Activated T-helper 1 cell treated with anti-CD3 and anti-CD28 coated beads, Interleukin-12 subunit alpha, Interleukin-12 subunit beta, Interleukin-2, Interleukin-4 antibody, amounts not matched to agents 30 ng/mL and 10 ng/mL and 1 ng/mL, durations not matched to agents 14 hours and 24 hours and 36 hours (primary cell): Measurements from ENCODE around the gene SERPINA3. TPM values are rescaled to one million over a fixed set of nuclear protein-coding genes. Genes with fewer than 3 reads are reported as not detected.

Experiments used
- DNase-seq: peaks from one replicate; pipeline ENCODE4 v3.0.0; 2021; ENCODE audit warnings: low spot score
- H3K27ac Mint-ChIP-seq: one replicate; pipeline ENCODE4 v1.8.0; 2021; ENCODE audit warnings: mild to moderate bottlenecking, mixed read lengths
- H3K27me3 Mint-ChIP-seq: one replicate; pipeline ENCODE4 v1.8.0; 2022; ENCODE audit warnings: mild to moderate bottlenecking, moderate library complexity, mixed read lengths; ENCODE audit not compliant: insufficient read depth
- H3K36me3 Mint-ChIP-seq: one replicate; pipeline ENCODE4 v1.8.0; 2021; ENCODE audit warnings: low read depth, mixed read lengths
- H3K4me1 Mint-ChIP-seq: one replicate; pipeline ENCODE4 v1.8.0; 2021; ENCODE audit warnings: low read depth, mixed read lengths
- H3K4me3 Mint-ChIP-seq: one replicate; pipeline ENCODE4 v1.8.0; 2021; ENCODE audit warnings: mild to moderate bottlenecking, moderate library complexity, mixed read lengths
- H3K9me3 Mint-ChIP-seq: one replicate; pipeline ENCODE4 v1.8.0; 2021; ENCODE audit warnings: mixed read lengths
- intact Hi-C: fragments of 100-400 bp; cut with micrococcal nuclease; formaldehyde crosslinking; loops from one replicate; pipeline ENCODE4 v1.15.1; 2024
- total RNA-seq: library from RNA; stranded (reverse); gene quantifications from 2 replicates; pipeline ENCODE4 v1.2.3, GENCODE V29; 2022

Gene SERPINA3
- total RNA-seq, 1 donor from 2014 or later: not detected

DNA sequence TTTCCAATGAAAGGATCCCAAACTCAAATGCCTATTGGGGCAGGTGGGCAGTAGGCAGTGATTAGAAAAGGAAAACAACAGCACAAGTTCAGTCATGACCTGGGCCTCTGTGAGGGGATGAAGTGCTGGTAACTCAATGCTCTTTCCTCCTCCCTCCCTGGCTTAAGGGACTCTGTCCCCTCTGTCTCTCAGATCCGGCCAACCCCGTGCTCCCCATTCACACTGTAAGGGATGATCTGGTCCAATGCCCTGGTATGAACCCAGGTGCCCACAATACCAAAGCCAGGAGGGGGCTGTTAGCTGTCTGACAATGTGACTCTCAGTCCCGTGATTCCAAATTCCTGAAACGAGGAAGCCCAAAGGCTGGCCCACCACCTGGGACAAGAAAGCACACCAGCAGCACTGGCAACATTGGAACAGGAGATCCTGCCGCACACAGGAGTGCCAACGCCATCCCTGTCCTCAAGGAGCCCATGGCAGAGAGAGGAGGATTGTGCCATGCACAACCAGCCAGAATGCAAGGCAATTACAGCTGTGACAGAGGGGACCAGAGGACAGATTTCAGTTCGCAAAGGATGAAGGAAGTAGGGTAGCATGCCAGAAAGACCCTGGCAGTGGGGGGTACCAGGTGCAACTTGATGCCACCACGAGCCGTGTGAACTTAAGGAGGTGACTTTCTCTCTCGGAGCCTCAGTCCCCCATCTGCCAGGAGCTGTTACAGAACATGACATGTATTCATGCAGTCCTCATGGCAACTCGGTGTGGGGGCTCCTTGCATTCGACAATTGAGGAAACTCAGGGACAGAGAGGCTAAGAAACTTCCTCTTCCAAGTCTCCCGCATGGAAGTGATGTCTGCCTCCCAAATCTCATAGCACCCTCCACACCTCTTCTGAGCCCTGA is 37.6 kb downstream of the SERPINA3 start:
- no peaks in the 10 kb centered on the region for H3K9me3 Mint-ChIP-seq
- no peaks in the 10 kb centered on the region for H3K27me3 Mint-ChIP-seq
- intact Hi-C loops: no loop called here
- no peak overlapping the region for H3K4me3 Mint-ChIP-seq
- H3K27ac Mint-ChIP-seq: no peak overlapping the region
- H3K4me1 Mint-ChIP-seq: no peaks in the 10 kb centered on the region
- no peak for DNase-seq
- no peaks in the 10 kb centered on the region for H3K36me3 Mint-ChIP-seq

DNA sequence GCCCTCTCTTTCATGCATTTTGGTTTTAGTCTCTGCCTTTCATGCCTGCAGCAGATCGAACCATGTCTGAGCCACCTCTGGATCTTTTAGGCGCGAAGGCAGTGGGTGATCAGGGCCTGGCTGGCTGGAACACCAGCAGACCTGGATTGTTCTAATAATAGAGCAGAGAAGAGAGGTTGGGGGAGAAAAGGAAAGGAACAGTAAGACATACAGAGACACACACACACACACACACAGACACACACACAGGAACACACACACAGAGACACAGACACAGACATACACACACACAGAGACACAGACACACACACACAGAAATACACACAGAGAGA is 38.2 kb downstream of the SERPINA3 start:
- H3K9me3 Mint-ChIP-seq: no peaks in the 10 kb centered on the region
- no peak for DNase-seq
- no peaks in the 10 kb centered on the region for H3K4me1 Mint-ChIP-seq
- no peak overlapping the region for H3K4me3 Mint-ChIP-seq
- no peak overlapping the region for H3K27ac Mint-ChIP-seq
- intact Hi-C loops: no loop called here
- H3K27me3 Mint-ChIP-seq: no peaks in the 10 kb centered on the region
- H3K36me3 Mint-ChIP-seq: no peaks in the 10 kb centered on the region

DNA sequence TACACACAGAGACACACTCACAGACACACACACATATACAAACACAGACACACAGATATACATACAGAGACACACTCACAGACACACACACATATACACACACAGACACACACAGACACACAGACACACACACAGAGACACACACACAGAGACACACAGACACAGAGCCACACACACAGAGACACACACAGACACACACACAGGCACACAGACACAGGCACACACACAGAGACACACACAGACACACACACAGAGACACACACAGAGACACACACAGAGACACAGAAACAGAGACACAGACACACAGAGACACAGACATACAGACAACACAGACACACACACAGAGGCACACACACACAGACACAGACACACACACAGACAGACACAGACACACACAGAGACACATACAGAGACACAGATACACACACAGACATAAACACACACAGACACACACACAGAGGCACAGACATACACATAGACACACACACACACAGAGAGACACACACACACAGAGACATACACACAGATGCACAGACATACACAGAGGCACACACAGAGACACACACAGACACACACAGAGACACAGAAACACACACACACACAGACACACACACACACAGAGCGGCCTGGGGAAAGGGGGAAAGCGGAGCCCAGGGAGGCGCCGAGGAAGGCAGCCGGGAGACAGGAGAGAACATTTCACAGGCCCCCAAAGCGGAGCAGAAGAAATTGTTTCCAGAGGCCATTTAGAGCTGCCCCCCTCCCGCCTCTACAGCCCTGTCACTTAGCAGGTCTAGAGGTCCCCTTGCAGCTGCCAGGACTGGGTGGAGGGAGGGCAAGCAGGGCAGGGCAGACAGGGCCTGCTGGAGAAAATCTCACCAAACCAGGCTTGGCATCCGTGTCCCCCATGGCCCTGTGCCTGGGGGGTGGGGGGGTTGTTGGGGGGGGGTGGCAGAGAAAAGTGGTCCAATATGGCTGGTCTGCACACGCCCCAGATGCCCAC is 38.9 kb downstream of the SERPINA3 start:
- H3K27me3 Mint-ChIP-seq: no peaks in the 10 kb centered on the region
- no peak overlapping the region for H3K4me3 Mint-ChIP-seq
- no peaks in the 10 kb centered on the region for H3K36me3 Mint-ChIP-seq
- DNase-seq: no peak
- no peak overlapping the region for H3K27ac Mint-ChIP-seq
- intact Hi-C loops: no loop called here
- H3K9me3 Mint-ChIP-seq: no peaks in the 10 kb centered on the region
- H3K4me1 Mint-ChIP-seq: no peaks in the 10 kb centered on the region

DNA sequence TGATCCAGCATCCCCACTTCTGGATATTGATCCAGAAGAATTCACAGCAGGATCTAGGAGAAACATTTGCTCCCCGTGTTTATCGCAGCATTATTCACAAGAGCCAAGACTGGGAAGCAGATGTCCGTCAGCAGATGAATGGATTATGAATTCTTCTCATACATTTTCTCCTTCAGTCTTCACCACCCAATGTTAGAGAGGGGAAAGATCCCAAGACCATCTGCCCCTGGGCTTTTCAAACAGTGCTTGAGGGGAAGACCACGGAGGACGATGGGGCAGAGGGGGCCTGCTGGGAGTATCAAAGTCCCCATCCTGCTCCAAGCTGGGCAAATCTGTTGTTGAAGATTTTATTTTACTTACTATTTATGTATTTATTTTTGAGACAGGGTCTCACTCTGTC is 41.1 kb downstream of the SERPINA3 start:
- Mint-ChIP-seq H3K4me3 (no peak overlapping the region), H3K9me3 (no peaks in the 10 kb centered on the region), H3K4me1 (no peaks in the 10 kb centered on the region), H3K27ac (no peak overlapping the region), H3K27me3 (no peaks in the 10 kb centered on the region), H3K36me3 (no peaks in the 10 kb centered on the region)
- DNase-seq: no peak
- intact Hi-C loops: no loop called here

DNA sequence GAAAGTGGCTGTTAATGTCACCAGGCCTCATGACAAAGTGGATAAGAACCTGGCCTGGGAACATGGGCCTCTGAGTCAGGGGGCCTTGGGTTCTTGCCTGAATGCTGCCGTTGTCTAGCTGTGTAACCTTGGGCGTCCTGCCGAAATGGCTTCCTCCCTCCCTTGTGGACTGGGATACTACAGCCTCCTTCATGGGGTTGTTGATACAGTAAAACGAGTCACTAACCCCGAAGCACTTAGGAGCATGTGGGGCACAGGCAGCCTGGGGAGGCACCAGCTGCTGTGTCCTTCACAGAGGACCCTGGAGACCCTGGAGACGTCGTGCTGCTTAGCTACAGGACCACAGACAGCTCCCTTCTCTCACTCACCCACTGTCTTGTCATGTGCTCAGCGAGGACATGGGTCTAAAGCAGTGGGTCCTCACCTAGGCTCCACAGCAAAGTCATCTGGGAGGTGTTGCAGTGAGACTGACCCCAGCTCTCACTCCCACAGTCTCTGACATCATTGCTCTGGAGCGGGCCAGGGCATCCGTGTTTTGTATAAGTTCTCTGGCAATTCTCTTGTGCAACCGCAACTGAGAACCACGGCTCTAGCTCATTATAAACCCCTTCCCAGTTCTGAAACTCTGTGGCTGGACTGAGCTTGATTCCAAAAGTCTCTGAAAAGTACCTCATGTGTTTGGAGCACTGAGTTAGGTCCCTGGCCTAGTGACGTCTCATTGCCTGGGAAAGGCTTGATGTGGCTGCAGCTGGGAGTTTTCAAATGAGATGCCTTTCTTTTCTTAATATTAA is 42.1 kb downstream of the SERPINA3 start:
- Mint-ChIP-seq H3K4me3 (no peak overlapping the region), H3K36me3 (no peaks in the 10 kb centered on the region), H3K27me3 (no peaks in the 10 kb centered on the region), H3K9me3 (no peaks in the 10 kb centered on the region), H3K4me1 (no peaks in the 10 kb centered on the region), H3K27ac (no peak overlapping the region)
- intact Hi-C loops: no loop called here
- no peak for DNase-seq

DNA sequence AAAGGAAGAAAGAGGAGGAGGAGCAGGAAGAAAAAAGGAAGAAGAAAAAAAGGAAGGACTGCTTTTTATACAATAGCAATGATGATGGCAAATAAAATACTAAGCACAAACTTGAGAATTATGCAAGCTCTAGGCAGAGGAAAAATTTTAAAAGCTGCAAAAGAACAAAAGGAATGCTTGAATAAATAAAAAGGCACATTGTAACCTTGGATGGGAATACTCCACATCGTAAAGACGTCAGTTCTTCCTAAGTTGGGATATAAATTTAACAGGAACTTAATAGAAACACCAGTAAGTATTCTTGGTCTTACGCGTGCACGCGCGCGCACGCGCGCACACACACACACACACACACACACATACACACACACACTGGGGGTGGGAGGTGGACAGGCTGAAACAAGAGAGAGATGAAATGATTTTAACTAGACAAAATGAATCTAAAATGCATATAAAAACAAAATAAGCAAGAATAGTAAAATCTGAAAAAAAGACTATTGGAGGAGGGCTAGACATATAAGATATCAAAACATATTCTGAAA is 43.0 kb downstream of the SERPINA3 start:
- intact Hi-C loops: no loop called here
- Mint-ChIP-seq H3K9me3 (no peaks in the 10 kb centered on the region), H3K27me3 (no peaks in the 10 kb centered on the region), H3K27ac (no peak overlapping the region), H3K36me3 (no peaks in the 10 kb centered on the region), H3K4me3 (no peak overlapping the region), H3K4me1 (no peaks in the 10 kb centered on the region)
- no peak for DNase-seq

DNA sequence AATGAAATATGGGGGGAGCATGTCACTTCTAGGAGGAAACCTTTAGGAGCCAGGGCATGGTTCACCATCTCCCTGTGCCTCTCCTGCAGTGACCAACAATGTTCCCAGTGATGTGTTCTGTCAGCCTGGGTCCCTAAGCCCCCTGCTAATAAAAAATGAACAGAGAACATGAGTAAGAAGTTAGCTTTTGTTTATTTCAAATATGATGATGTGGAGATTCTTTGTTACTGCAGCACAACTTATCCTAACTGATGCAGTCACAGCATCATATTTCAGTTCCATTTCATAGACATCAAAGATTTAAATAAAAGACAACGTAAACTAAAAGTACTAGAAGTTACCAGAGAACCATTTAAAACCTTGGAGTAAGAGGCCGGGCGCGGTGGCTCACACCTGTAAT is 43.9 kb downstream of the SERPINA3 start:
- H3K27ac Mint-ChIP-seq: no peak overlapping the region
- H3K4me1 Mint-ChIP-seq: no peaks in the 10 kb centered on the region
- no peaks in the 10 kb centered on the region for H3K27me3 Mint-ChIP-seq
- no peaks in the 10 kb centered on the region for H3K9me3 Mint-ChIP-seq
- no peak overlapping the region for H3K4me3 Mint-ChIP-seq
- intact Hi-C loops: no loop called here
- H3K36me3 Mint-ChIP-seq: no peaks in the 10 kb centered on the region
- no peak for DNase-seq

DNA sequence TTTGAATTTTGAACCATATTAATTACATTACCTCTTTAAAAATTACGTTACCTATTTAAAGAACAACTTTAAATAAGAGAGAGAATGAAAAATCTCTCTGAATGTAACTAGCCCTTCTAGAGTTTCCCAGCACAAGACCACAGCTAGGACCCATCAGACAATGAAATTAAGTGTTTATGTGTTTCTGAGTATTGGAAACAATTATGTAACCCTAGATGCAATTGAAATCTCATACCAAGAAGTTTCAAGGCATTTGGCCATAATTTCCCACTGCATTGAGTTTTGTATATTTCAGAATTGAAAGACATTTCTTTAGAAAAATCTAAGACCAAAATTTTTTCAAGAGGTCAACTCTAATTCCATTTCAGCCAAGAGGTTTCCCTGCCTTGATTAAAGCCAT is 47.1 kb downstream of the SERPINA3 start:
- Mint-ChIP-seq H3K36me3 (no peaks in the 10 kb centered on the region), H3K27me3 (no peaks in the 10 kb centered on the region), H3K9me3 (no peaks in the 10 kb centered on the region), H3K4me1 (no peaks in the 10 kb centered on the region), H3K27ac (no peak overlapping the region), H3K4me3 (no peak overlapping the region)
- intact Hi-C loops: no loop called here
- DNase-seq: no peak

DNA sequence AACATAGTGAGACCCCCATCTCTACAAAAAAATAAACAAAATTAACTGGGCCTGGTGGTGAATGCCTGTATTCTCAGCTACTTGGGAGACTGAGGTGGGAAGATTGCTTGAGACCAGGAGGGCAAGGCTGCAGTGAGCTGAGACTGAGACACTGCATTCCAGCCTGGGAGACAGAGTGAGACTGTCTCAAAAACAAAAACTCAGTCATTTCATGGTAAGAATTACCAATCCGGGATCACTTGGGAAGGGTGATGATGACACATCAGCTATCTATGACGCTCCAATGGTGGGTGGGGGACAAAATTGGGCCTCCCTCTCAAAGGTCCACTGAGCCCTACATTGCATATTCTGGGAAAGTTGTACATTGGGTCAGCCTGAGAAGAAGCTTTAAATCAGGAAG is 47.7 kb downstream of the SERPINA3 start:
- no peaks in the 10 kb centered on the region for H3K4me1 Mint-ChIP-seq
- no peak overlapping the region for H3K4me3 Mint-ChIP-seq
- H3K36me3 Mint-ChIP-seq: no peaks in the 10 kb centered on the region
- no peak for DNase-seq
- intact Hi-C loops: no loop called here
- no peaks in the 10 kb centered on the region for H3K9me3 Mint-ChIP-seq
- no peaks in the 10 kb centered on the region for H3K27me3 Mint-ChIP-seq
- H3K27ac Mint-ChIP-seq: no peak overlapping the region

DNA sequence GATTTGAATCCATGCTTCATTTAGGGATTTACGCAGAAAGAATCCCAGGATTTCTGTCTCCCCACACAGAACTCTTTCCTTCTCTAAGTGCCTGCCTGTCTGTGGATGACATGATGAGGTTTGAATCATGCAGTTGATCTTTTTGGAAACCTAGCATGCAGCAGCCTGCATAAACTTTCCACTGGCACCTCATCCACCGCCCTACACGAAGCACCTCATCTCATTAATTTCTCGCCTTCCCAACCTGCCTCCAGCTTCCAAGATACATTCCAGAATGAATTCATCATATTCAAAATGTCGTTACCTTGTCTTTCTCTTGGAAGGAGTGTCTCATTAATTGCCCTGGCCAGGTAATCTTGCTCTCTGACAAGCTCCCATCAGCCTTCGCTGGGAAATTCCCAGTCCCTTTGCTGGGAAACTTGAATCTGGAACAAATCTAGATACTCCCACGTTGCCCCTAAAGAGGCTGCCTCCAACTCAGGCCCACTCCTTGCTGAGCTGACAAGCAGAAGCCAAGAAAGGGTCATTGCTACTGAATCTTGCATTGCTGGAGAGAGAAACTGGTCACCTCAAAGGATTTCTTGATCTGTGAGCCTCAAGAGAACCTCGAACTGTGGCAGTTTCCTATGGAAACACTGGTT is 48.2 kb downstream of the SERPINA3 start:
- no peak overlapping the region for H3K27ac Mint-ChIP-seq
- intact Hi-C loops: no loop called here
- DNase-seq: no peak
- no peaks in the 10 kb centered on the region for H3K36me3 Mint-ChIP-seq
- H3K9me3 Mint-ChIP-seq: no peaks in the 10 kb centered on the region
- H3K27me3 Mint-ChIP-seq: peaks cover 2% of the 10 kb centered on the region
- H3K4me3 Mint-ChIP-seq: no peak overlapping the region
- H3K4me1 Mint-ChIP-seq: no peaks in the 10 kb centered on the region

DNA sequence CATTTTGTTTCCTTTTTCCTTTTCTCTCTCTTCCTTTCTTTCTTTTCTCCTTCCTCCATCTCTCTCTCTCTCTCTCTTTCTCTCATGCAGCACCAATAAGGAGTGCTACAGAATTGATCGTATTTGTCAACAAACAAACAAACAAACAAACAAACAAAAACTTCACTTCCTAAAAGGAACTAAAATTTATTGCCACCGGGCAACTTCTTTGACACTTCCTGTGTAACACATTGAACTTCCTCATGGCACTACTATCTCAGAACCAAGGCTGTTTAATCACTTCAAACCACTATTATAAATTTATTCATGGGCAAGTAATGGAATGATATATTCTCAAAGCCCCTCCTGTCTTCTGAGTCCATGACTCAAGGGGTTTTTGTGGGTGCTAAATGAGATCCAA is 51.3 kb downstream of the SERPINA3 start:
- no peak overlapping the region for H3K27ac Mint-ChIP-seq
- DNase-seq: no peak
- H3K27me3 Mint-ChIP-seq: peaks cover 4% of the 10 kb centered on the region
- H3K4me1 Mint-ChIP-seq: no peaks in the 10 kb centered on the region
- H3K4me3 Mint-ChIP-seq: no peak overlapping the region
- intact Hi-C loops: no loop called here
- H3K9me3 Mint-ChIP-seq: no peaks in the 10 kb centered on the region
- H3K36me3 Mint-ChIP-seq: no peaks in the 10 kb centered on the region
